H1 (cell line): Measurements from ENCODE around the gene PRKAR2A. TPM values are rescaled to one million over a fixed set of nuclear protein-coding genes. Genes with fewer than 3 reads are reported as not detected.

Experiments used
- CHD7 ChIP-seq: fragments of 300-600 bp; sonication (generic); IDR thresholded peaks from 2 replicates; pipeline ENCODE4 v1.7.1; 2012; ENCODE audit warnings: low read length, moderate library complexity, mild to moderate bottlenecking, inconsistent platforms; ENCODE audit not compliant: insufficient replicate concordance
- KDM4A ChIP-seq: IDR thresholded peaks from one replicate; pipeline ENCODE4 v1.7.1; 2012; ENCODE audit warnings: low read depth, mild to moderate bottlenecking, moderate library complexity, low read length, inconsistent platforms; ENCODE audit not compliant: severe bottlenecking
- POLR2A ChIP-seq, 2 experiments: IDR thresholded peaks; 1 replicate in 1 of 2; 2 replicates in 1 of 2; pipeline ENCODE4 v1.6.1; 2011; ENCODE audit warnings: low read depth in 2 of 2, low read length in 2 of 2, mild to moderate bottlenecking in 2 of 2; ENCODE audit errors: control extremely low read depth in 1 of 2
- POLR2AphosphoS5 ChIP-seq: IDR thresholded peaks from 2 replicates; pipeline ENCODE4 v1.6.1; 2011; ENCODE audit warnings: low read depth, low read length
- RFX5 ChIP-seq: IDR thresholded peaks from 2 replicates; pipeline ENCODE4 v1.6.1; 2011; ENCODE audit warnings: low read depth, low read length, improper control_type of control experiment, borderline replicate concordance
- RXRA ChIP-seq: IDR thresholded peaks from 2 replicates; pipeline ENCODE4 v1.6.1; 2011; ENCODE audit warnings: low read depth, mild to moderate bottlenecking, low read length, moderate library complexity; ENCODE audit not compliant: insufficient read depth
- SAP30 ChIP-seq: fragments of 300-600 bp; sonication (generic); IDR thresholded peaks from 2 replicates; pipeline ENCODE4 v1.7.1; 2012; ENCODE audit warnings: low read length, moderate library complexity, mild to moderate bottlenecking, inconsistent platforms; ENCODE audit not compliant: insufficient read depth, insufficient replicate concordance
- TCF12 ChIP-seq: IDR thresholded peaks from 2 replicates; pipeline ENCODE4 v1.6.1; 2011; ENCODE audit warnings: low read depth, mild to moderate bottlenecking, low read length
- ZNF274 ChIP-seq: IDR thresholded peaks from 2 replicates; pipeline ENCODE4 v1.7.0; 2012; ENCODE audit warnings: low read length, borderline replicate concordance; ENCODE audit errors: extremely low read depth
- polyA plus RNA-seq, 7 experiments: library from polyadenylated mRNA; depleted of rRNA in 3 of 7; stranded (reverse) in 5 of 7; unstranded in 2 of 7; fragments of >200 nt in 5 of 7; fragments of 200-250 nt in 2 of 7; gene quantifications; 1 replicate in 5 of 7; 2 replicates in 1 of 7; 4 replicates in 1 of 7; pipeline versions ENCODE4 v1.2.1 to v1.2.3, GENCODE V29; 2011 to 2013; ENCODE audit warnings: missing spikeins in 2 of 7, mixed read lengths in 2 of 7
- total RNA-seq: library from RNA; stranded (reverse); fragmentation: NEBNext Ultra II Directional; extraction: Animal tissue kit (Norgen Biotek cat#: 25700); gene quantifications from 2 replicates; pipeline ENCODE4 v1.2.1, GENCODE V29; 2021

PRKAR2A gene
- total and polyA plus RNA-seq, 2 of the 8 experiments (the other 6 are each of a cell fraction or from before 2014, with no cell fraction given): 6.3 to 42.4 TPM

GRCh38 chr3:48830715-48831114 is 17.0 kb downstream of the PRKAR2A start (continued):
- TF ChIP-seq CHD7 (no peak), POLR2AphosphoS5 (no peak), RXRA (no peak), TCF12 (no peak), RFX5 (no peak), POLR2A (IDR thresholded peaks at IDR 0.05; ENCODE audit: control extremely low read depth in 1 of 2, low read depth in 2 of 2, low read length in 2 of 2) (no peak), ZNF274 (no peak), SAP30 (no peak), KDM4A (no peak)
